ENCODE data around the gene CDK9.

DNA sequence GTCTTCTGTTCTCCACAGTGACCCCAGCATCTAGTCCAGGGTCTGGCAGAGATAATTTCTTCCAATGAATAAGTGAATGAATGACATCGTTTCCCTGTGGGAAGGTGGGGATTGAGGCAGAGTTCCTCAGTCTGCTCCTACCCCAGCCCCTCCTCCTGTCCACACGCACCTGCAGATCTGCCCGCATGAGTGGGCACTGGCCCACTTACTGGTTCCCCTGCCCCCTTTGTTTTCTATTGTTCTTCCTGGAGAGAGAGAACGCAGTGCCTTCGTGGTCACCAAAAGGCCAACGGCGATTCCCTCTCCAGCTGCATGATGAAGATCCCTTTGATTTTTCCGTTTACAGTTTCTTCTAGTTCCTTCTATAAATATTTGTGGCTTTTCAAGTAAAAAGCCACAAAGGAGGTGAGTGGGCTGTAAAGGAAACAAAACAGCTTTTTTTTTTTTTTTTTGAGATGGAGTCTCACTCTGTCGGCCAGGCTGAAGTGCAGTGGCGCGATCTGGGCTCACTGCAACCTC, 11.1 kb downstream of the CDK9 start:
- TF ChIP-seq, protein P1, sequence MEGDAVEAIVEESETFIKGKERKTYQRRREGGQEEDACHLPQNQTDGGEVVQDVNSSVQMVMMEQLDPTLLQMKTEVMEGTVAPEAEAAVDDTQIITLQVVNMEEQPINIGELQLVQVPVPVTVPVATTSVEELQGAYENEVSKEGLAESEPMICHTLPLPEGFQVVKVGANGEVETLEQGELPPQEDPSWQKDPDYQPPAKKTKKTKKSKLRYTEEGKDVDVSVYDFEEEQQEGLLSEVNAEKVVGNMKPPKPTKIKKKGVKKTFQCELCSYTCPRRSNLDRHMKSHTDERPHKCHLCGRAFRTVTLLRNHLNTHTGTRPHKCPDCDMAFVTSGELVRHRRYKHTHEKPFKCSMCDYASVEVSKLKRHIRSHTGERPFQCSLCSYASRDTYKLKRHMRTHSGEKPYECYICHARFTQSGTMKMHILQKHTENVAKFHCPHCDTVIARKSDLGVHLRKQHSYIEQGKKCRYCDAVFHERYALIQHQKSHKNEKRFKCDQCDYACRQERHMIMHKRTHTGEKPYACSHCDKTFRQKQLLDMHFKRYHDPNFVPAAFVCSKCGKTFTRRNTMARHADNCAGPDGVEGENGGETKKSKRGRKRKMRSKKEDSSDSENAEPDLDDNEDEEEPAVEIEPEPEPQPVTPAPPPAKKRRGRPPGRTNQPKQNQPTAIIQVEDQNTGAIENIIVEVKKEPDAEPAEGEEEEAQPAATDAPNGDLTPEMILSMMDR (optimal IDR thresholded peaks at IDR 0.05 in 1 of 3, IDR thresholded peaks at IDR 0.05 in 1 of 3, conservative IDR thresholded peaks at IDR 0.05 in 1 of 3; ENCODE audit: extremely low read depth in 1 of 3, insufficient read depth in 2 of 3, low read length in 3 of 3) = no peak
- TF ChIP-seq EZH2 (IDR thresholded peaks at IDR 0.05; ENCODE audit: low read length) = no peak
